HepG2 (cell line): ENCODE measurements around the gene GLI3. TPM values are rescaled to one million over a fixed set of nuclear protein-coding genes. Genes with fewer than 3 reads are reported as not detected.

Experiments used
- ATAC-seq: fragments of 200-7000 bp; cut with Tn5 transposase; 3 replicates; pipeline ENCODE4 v1.9.1; 2020; ENCODE audit warnings: mild to moderate bottlenecking, moderate library complexity
- BruUV-seq: library from RNA; stranded (reverse); fragments of 400-500 nt; replicated peaks from 2 replicates; lab custom pipeline; 2021; lab: Mats Ljungman, UMichigan
- CTCF ChIA-PET: fragments of 300-600 bp; formaldehyde crosslinking; extraction: SDS; loops from one replicate; lab custom pipeline; 2021; ENCODE audit warnings: low total read pairs, inconsistent platforms, low intra/inter-chr PET ratio; lab: Yijun Ruan, JAX
- POLR2A ChIA-PET: fragments of 350-600 bp; sonication (Branson Sonifier 250); formaldehyde crosslinking; loops from one replicate; lab custom pipeline; 2020; ENCODE audit warnings: antibody characterized with exemption, inconsistent platforms; lab: Yijun Ruan, JAX
- DNase-seq: peaks from one replicate; pipeline ENCODE4 v3.0.0-alpha.2; 2015; ENCODE audit warnings: low spot score
- FAIRE-seq: peaks from 3 replicates; lab custom pipeline; 2011; peaks lifted over from hg19 to GRCh38; lab: Jason Lieb, UNC
- H2AFZ ChIP-seq: one replicate; pipeline ENCODE4 v1.6.1; 2011; ENCODE audit warnings: low read length, inconsistent platforms
- H3K27ac ChIP-seq: fragments of 300-600 bp; 3 replicates; pipeline ENCODE4 v1.8.0; 2011; ENCODE audit warnings: mixed run types, mild to moderate bottlenecking, mixed read lengths, low read length, inconsistent platforms; ENCODE audit not compliant: insufficient read depth; ENCODE audit errors: extremely low read length
- H3K27me3 ChIP-seq, 2 experiments: fragments of 200-600 bp in 1 of 2; 2 replicates in 1 of 2; 3 replicates in 1 of 2; pipeline versions ENCODE4 v1.6.0 to v1.8.0; 2011; ENCODE audit warnings: low read length in 2 of 2, mild to moderate bottlenecking in 2 of 2, moderate library complexity in 2 of 2, inconsistent platforms in 1 of 2; ENCODE audit not compliant: insufficient read depth in 2 of 2, control insufficient read depth in 1 of 2
- H3K36me3 ChIP-seq, 2 experiments: fragments of 200-600 bp in 1 of 2; replicated peaks in 1 of 2; 2 replicates in 1 of 2; 3 replicates in 1 of 2; pipeline versions ENCODE4 v1.5.1 to v1.8.0; 2011; ENCODE audit warnings: low read length in 2 of 2, inconsistent platforms in 1 of 2; ENCODE audit not compliant: insufficient read depth in 2 of 2, control insufficient read depth in 1 of 2
- H3K4me1 ChIP-seq: 2 replicates; pipeline ENCODE4 v1.5.1; 2012; ENCODE audit warnings: low read length, inconsistent platforms; ENCODE audit not compliant: insufficient read depth
- H3K4me2 ChIP-seq: 2 replicates; pipeline ENCODE4 v1.6.0; 2011; ENCODE audit warnings: low read depth, low read length, inconsistent platforms
- H3K4me3 ChIP-seq, 3 experiments: fragments of 200-600 bp in 1 of 3; sonication (generic), shearing (Covaris generic) in 1 of 3; replicated peaks in 1 of 3; 2 replicates each; pipeline ENCODE4 v1.5.1; 2011 to 2016; ENCODE audit warnings: low read length in 3 of 3, inconsistent platforms in 2 of 3, low read depth in 2 of 3, mild to moderate bottlenecking in 2 of 3, control low read depth in 1 of 3, mixed read lengths in 1 of 3; ENCODE audit not compliant: insufficient read depth in 1 of 3
- H3K79me2 ChIP-seq: one replicate; pipeline ENCODE4 v1.6.1; 2011; ENCODE audit warnings: low read length, inconsistent platforms; ENCODE audit not compliant: insufficient read depth
- H3K9ac ChIP-seq: 2 replicates; pipeline ENCODE4 v1.6.0; 2011; ENCODE audit warnings: mild to moderate bottlenecking, low read depth, low read length, inconsistent platforms; ENCODE audit not compliant: insufficient read depth
- H3K9me3 ChIP-seq: 2 replicates; pipeline ENCODE4 v1.5.1; 2012; ENCODE audit warnings: mild to moderate bottlenecking, low read length
- H4K20me1 ChIP-seq: 2 replicates; pipeline ENCODE4 v1.6.0; 2011; ENCODE audit warnings: inconsistent platforms, mild to moderate bottlenecking, low read length, moderate library complexity; ENCODE audit not compliant: insufficient read depth
- ATF7 ChIP-seq, 2 experiments: fragments of 450-650 bp in 1 of 2; sonication (generic) in 1 of 2; formaldehyde crosslinking in 1 of 2; IDR thresholded peaks; 2 replicates each; pipeline versions ENCODE4 v1.4.0 to v1.6.1; 2016 to 2020; ENCODE audit warnings: antibody characterized with exemption in 1 of 2, mild to moderate bottlenecking in 1 of 2, missing genetic modification reagents in 1 of 2
- BRCA1 ChIP-seq: sonication (generic); formaldehyde crosslinking; IDR thresholded peaks from 2 replicates; pipeline ENCODE4 v1.4.0; 2020; ENCODE audit warnings: missing genetic modification reagents
- CCDC6 ChIP-seq: sonication (generic); formaldehyde crosslinking; IDR thresholded peaks from 2 replicates; pipeline ENCODE4 v1.8.1; 2022; ENCODE audit warnings: mild to moderate bottlenecking, missing genetic modification reagents, moderate library complexity
- ERF ChIP-seq: IDR thresholded peaks from 2 replicates; pipeline ENCODE4 v1.6.1; 2018; ENCODE audit warnings: missing biosample characterization, missing genetic modification reagents
- FOXP1 ChIP-seq, 2 experiments: fragments of 450-650 bp in 1 of 2; IDR thresholded peaks; 2 replicates each; pipeline ENCODE4 v1.6.1; 2017 to 2018; ENCODE audit warnings: antibody characterized with exemption in 1 of 2
- NFKB2 ChIP-seq: sonication (generic); formaldehyde crosslinking; IDR thresholded peaks from 2 replicates; pipeline ENCODE4 v1.4.0; 2020; ENCODE audit warnings: missing genetic modification reagents, borderline replicate concordance
- TBX2 ChIP-seq: sonication (generic); formaldehyde crosslinking; IDR thresholded peaks from 2 replicates; pipeline ENCODE4 v1.5.0; 2020; ENCODE audit warnings: missing genetic modification reagents, mild to moderate bottlenecking, borderline replicate concordance
- THAP11 ChIP-seq: IDR thresholded peaks from 2 replicates; pipeline ENCODE4 v1.6.1; 2016; ENCODE audit warnings: missing biosample characterization, missing genetic modification reagents
- ZFP90 ChIP-seq: sonication (generic); formaldehyde crosslinking; IDR thresholded peaks from 2 replicates; pipeline ENCODE4 v1.8.0; 2022; ENCODE audit warnings: missing genetic modification reagents, mild to moderate bottlenecking, inconsistent platforms, borderline replicate concordance
- ZFY ChIP-seq: sonication (generic); formaldehyde crosslinking; IDR thresholded peaks from 2 replicates; pipeline ENCODE4 v1.4.0; 2020; ENCODE audit warnings: missing genetic modification reagents
- ZNF138 ChIP-seq: sonication (generic); formaldehyde crosslinking; IDR thresholded peaks from 2 replicates; pipeline ENCODE4 v1.5.0; 2020; ENCODE audit warnings: mild to moderate bottlenecking, low read depth, missing genetic modification reagents
- ZNF550 ChIP-seq: sonication (generic); formaldehyde crosslinking; IDR thresholded peaks from 2 replicates; pipeline ENCODE4 v1.4.0; 2020; ENCODE audit warnings: mild to moderate bottlenecking, missing genetic modification reagents, borderline replicate concordance
- ZNF605 ChIP-seq: sonication (generic); formaldehyde crosslinking; IDR thresholded peaks from 2 replicates; pipeline ENCODE4 v1.8.0; 2022; ENCODE audit warnings: mild to moderate bottlenecking, missing genetic modification reagents
- ZSCAN22 ChIP-seq: sonication (generic); formaldehyde crosslinking; IDR thresholded peaks from 2 replicates; pipeline ENCODE4 v1.4.0; 2020; ENCODE audit warnings: mild to moderate bottlenecking, missing genetic modification reagents
- WGBS: methylation state at CpG from one replicate; pipeline ENCODE4 v1.1.6; 2017; ENCODE audit warnings: low lambda C conversion rate; 5-methylcytosine and 5-hydroxymethylcytosine counted together
- in situ Hi-C: cut with HindIII; loops from 2 replicates; pipeline ENCODE4 v1.10.0; 2017; ENCODE audit warnings: low pct_unique_long_range_greater_than_20kb; ENCODE audit not compliant: extremely low pct_ligation_motif_present
- intact Hi-C: fragments of 100-400 bp; cut with micrococcal nuclease; formaldehyde crosslinking; loops from one replicate; pipeline ENCODE4 v1.10.0; 2022; ENCODE audit not compliant: unreplicated experiment
- polyA plus RNA-seq, 8 experiments: library from polyadenylated mRNA; depleted of rRNA in 3 of 8; stranded (reverse) in 7 of 8; unstranded in 1 of 8; fragments of >200 nt; fragmentation: Illumina TruSeq in 4 of 8; extraction: Trizol in 4 of 8; gene quantifications; 2 replicates each; pipeline versions ENCODE4 v1.2.1 to v1.2.3, GENCODE V29; 2011 to 2016; ENCODE audit warnings: low read depth in 4 of 8, missing spikeins in 1 of 8, mixed read lengths in 1 of 8; ENCODE audit not compliant: insufficient read depth in 1 of 8
- total RNA-seq, 5 experiments: library from RNA; depleted of rRNA; stranded (reverse); fragments of >200 nt; fragmentation: Illumina TruSeq; extraction: Trizol; gene quantifications; 2 replicates each; pipeline ENCODE4 v1.2.3, GENCODE V29; 2016; ENCODE audit warnings: low read depth in 1 of 5
- TF ChIP-seq, protein P1 (sequence below): sonication (generic); formaldehyde crosslinking; conservative IDR thresholded peaks from 2 replicates; pipeline ENCODE4 v1.4.0; 2020; ENCODE audit warnings: mild to moderate bottlenecking, missing genetic modification reagents, moderate library complexity
- TF ChIP-seq, protein P2 (sequence below): sonication (generic); formaldehyde crosslinking; IDR thresholded peaks from 2 replicates; pipeline ENCODE4 v1.8.0; 2022; ENCODE audit warnings: missing genetic modification reagents, mild to moderate bottlenecking, moderate library complexity, borderline replicate concordance

The GLI3 gene
- total and polyA plus RNA-seq, 2 of the 13 experiments (the other 11 are each of a cell fraction or from before 2014, with no cell fraction given), result not detected

DNA sequence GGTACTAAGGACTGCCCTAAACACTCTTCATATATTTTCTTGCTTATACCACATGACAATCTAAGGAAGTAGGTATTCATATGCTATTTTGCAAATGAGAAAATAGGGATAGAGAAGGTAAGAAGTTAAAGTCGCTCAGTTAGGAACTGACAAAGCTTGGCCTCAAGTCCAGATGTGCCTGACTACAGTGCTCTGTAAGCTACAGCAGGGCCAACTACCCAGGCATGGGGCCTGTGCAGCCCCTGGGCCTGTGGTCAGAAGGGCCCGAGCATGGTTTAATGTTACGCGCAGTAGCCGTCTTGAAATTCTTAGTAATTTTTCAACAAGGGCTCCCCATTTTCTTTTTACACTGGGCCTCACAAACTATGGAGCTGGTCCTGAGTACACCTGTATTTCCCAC, 146.2 kb downstream of the GLI3 start:
- H3K27ac ChIP-seq, result no peak overlapping the region
- no peak for FAIRE-seq

DNA sequence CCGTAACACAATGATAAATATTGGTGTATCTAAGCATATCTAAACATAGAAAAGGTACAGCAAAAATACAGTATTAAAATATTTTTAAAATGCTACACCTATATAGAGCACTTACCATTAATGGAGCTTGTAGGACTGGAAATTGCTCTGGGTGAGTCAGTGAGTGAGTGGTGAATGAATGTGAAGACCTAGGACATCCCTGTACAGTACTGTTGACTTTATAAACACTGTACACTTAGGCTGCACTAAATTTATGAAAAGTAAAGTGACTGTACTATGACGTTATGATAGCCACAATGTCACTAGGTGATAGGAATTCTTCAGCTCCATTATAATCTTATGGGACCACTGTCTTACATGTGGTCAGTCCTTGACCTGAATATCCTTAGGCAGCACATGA, 147.0 kb downstream of the GLI3 start:
- H3K36me3 ChIP-seq, result no peaks in the 10 kb centered on the region
- no peak overlapping the region for H2AFZ ChIP-seq
- BruUV-seq, result no TSS peak
- POLR2A ChIA-PET, result no interaction called here
- intact Hi-C loops, result no loop called here
- H3K27ac ChIP-seq, result no peak overlapping the region
- no peak for FAIRE-seq
- in situ Hi-C loops, result no loop called here
- H3K9ac ChIP-seq, result no peak overlapping the region
- no peak for TF ChIP-seq ZFY
- TF ChIP-seq NFKB2 (CRISPR knock-in tag), result no peak
- TF ChIP-seq ZFP90, result no peak
- TF ChIP-seq THAP11 (CRISPR knock-in tag), result no peak
- TF ChIP-seq, protein P1, sequence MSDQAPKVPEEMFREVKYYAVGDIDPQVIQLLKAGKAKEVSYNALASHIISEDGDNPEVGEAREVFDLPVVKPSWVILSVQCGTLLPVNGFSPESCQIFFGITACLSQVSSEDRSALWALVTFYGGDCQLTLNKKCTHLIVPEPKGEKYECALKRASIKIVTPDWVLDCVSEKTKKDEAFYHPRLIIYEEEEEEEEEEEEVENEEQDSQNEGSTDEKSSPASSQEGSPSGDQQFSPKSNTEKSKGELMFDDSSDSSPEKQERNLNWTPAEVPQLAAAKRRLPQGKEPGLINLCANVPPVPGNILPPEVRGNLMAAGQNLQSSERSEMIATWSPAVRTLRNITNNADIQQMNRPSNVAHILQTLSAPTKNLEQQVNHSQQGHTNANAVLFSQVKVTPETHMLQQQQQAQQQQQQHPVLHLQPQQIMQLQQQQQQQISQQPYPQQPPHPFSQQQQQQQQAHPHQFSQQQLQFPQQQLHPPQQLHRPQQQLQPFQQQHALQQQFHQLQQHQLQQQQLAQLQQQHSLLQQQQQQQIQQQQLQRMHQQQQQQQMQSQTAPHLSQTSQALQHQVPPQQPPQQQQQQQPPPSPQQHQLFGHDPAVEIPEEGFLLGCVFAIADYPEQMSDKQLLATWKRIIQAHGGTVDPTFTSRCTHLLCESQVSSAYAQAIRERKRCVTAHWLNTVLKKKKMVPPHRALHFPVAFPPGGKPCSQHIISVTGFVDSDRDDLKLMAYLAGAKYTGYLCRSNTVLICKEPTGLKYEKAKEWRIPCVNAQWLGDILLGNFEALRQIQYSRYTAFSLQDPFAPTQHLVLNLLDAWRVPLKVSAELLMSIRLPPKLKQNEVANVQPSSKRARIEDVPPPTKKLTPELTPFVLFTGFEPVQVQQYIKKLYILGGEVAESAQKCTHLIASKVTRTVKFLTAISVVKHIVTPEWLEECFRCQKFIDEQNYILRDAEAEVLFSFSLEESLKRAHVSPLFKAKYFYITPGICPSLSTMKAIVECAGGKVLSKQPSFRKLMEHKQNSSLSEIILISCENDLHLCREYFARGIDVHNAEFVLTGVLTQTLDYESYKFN (CRISPR knock-in tag), result no peak
- TF ChIP-seq BRCA1 (CRISPR knock-in tag), result no peak
- TF ChIP-seq ZSCAN22, result no peak
- no peak for TF ChIP-seq FOXP1 (IDR thresholded peaks at IDR 0.05)
- TF ChIP-seq FOXP1 (CRISPR knock-in tag; IDR thresholded peaks at IDR 0.05), result no peak
- TF ChIP-seq ZNF138 (CRISPR knock-in tag), result no peak
- TF ChIP-seq ZNF605 (CRISPR knock-in tag), result no peak
- no peak for TF ChIP-seq ZNF550 (CRISPR knock-in tag)
- TF ChIP-seq, protein P2, sequence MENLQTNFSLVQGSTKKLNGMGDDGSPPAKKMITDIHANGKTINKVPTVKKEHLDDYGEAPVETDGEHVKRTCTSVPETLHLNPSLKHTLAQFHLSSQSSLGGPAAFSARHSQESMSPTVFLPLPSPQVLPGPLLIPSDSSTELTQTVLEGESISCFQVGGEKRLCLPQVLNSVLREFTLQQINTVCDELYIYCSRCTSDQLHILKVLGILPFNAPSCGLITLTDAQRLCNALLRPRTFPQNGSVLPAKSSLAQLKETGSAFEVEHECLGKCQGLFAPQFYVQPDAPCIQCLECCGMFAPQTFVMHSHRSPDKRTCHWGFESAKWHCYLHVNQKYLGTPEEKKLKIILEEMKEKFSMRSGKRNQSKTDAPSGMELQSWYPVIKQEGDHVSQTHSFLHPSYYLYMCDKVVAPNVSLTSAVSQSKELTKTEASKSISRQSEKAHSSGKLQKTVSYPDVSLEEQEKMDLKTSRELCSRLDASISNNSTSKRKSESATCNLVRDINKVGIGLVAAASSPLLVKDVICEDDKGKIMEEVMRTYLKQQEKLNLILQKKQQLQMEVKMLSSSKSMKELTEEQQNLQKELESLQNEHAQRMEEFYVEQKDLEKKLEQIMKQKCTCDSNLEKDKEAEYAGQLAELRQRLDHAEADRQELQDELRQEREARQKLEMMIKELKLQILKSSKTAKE (CRISPR knock-in tag), result no peak
- no peak for TF ChIP-seq ERF (CRISPR knock-in tag)
- no peak for ATAC-seq
- 14% methylated on average over 2 of the region's 2 CpGs for WGBS
- no peak for DNase-seq
- peaks cover 5 to 31% of the 10 kb centered on the region in 2 experiments; a peak in 3 of 5 replicates for H3K27me3 ChIP-seq
- no peaks in the 10 kb centered on the region for H3K9me3 ChIP-seq
- CTCF ChIA-PET, result no interaction called here
- peaks cover 14% of the 10 kb centered on the region for H3K4me1 ChIP-seq
- no peaks in the 10 kb centered on the region for H3K79me2 ChIP-seq
- H3K4me3 ChIP-seq, result no peak overlapping the region
- H4K20me1 ChIP-seq, result no peaks in the 10 kb centered on the region
- no peak overlapping the region for H3K4me2 ChIP-seq

More for the DNA sequence above, 146.2 kb downstream of the GLI3 start:
- ChIA-PET CTCF (no interaction called here), POLR2A (no interaction called here)
- Histone ChIP-seq H3K9ac (no peak overlapping the region), H3K79me2 (no peaks in the 10 kb centered on the region), H4K20me1 (no peaks in the 10 kb centered on the region), H3K4me3 (no peak overlapping the region), H3K9me3 (no peaks in the 10 kb centered on the region), H3K27me3 (peaks cover 5 to 35% of the 10 kb centered on the region in 2 experiments; a peak in 3 of 5 replicates), H3K4me1 (peaks cover 14% of the 10 kb centered on the region), H3K36me3 (no peaks in the 10 kb centered on the region), H2AFZ (no peak overlapping the region), H3K4me2 (no peak overlapping the region)
- TF ChIP-seq CCDC6 (CRISPR knock-in tag) (no peak), TBX2 (CRISPR knock-in tag) (no peak), ATF7 (IDR thresholded peaks at IDR 0.05) (no peak), ATF7 (CRISPR knock-in tag; IDR thresholded peaks at IDR 0.05) (no peak)
- no peak for DNase-seq
- 71% methylated on average over 5 of the region's 5 CpGs for WGBS
- intact Hi-C loops, result no loop called here
- in situ Hi-C loops, result no loop called here
- no TSS peak for BruUV-seq
- ATAC-seq, result no peak
